Osteocyte (in vitro differentiated cells): ENCODE data around the gene CHD9NB. TPM values are rescaled to one million over a fixed set of nuclear protein-coding genes. Genes with fewer than 3 reads are reported as not detected.

Source experiments
- DNase-seq: peaks from one replicate; pipeline ENCODE4 v3.0.0; 2021; ENCODE audit warnings: mixed read lengths; ENCODE audit not compliant: unreplicated experiment; ENCODE audit errors: extremely low spot score
- H3K27ac Mint-ChIP-seq: one replicate; pipeline ENCODE4 v1.8.0; 2021; ENCODE audit warnings: mild to moderate bottlenecking, mixed read lengths; ENCODE audit not compliant: unreplicated experiment
- H3K27me3 Mint-ChIP-seq: one replicate; pipeline ENCODE4 v1.8.0; 2021; ENCODE audit warnings: mixed read lengths; ENCODE audit not compliant: unreplicated experiment
- H3K36me3 Mint-ChIP-seq: one replicate; pipeline ENCODE4 v1.8.0; 2021; ENCODE audit warnings: mixed read lengths; ENCODE audit not compliant: unreplicated experiment
- H3K4me1 Mint-ChIP-seq: one replicate; pipeline ENCODE4 v1.8.0; 2021; ENCODE audit warnings: mixed read lengths; ENCODE audit not compliant: unreplicated experiment
- H3K4me3 Mint-ChIP-seq: one replicate; pipeline ENCODE4 v1.8.0; 2021; ENCODE audit warnings: mild to moderate bottlenecking, moderate library complexity, mixed read lengths; ENCODE audit not compliant: unreplicated experiment
- H3K9me3 Mint-ChIP-seq: one replicate; pipeline ENCODE4 v1.8.0; 2021; ENCODE audit warnings: mixed read lengths; ENCODE audit not compliant: unreplicated experiment
- CTCF ChIP-seq: fragments of 200-600 bp; sonication (generic); IDR thresholded peaks from 2 replicates; pipeline ENCODE4 v1.5.0; 2021; ENCODE audit warnings: antibody characterized with exemption, mild to moderate bottlenecking, moderate library complexity
- total RNA-seq: library from RNA; stranded (reverse); gene quantifications from 2 replicates; pipeline ENCODE4 v1.2.1, GENCODE V29; 2021

CHD9NB gene
- total RNA-seq, 1 donor from 2014 or later: 4.8 TPM

DNA sequence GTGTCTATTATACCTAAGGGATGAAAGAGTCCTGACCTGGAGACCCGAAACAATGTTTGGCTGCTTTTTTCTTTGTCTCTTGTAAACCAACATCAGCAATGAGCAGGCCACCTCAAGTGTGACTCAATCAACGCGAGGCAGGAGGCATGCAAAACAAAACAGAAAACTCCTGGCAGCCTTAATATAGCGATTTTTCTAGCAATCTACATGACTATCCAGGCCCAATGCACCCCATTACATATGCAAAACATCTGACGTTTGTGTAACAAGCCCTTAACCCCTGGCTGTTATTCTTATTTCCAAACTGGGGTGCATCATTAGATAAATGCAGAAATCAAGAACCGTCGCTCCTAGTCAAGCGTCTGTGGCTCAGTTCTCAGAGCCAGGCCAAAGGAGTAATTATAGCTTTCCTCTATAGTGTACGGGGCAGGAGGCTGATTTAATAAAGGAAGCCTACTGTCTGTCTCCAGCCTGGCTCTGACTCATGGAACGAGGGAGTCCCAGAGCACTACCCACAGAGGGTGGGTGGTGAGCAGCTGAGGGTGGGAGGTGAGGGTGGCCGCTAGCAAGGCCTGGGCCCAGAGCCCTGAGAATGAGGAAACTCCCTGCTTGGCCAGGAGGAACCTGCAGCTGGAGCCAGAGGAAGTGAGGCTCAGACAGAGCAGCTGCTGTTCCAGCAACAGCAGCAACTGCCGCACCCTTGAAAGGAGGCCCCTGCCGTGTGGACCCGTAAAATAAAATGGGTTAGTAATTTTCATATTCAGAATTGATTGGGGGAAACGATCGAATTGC, 46.0 kb upstream of the CHD9NB start:
- no peaks in the 10 kb centered on the region for H3K9me3 Mint-ChIP-seq
- H3K27ac Mint-ChIP-seq: peak overlapping the region; percentile 96
- H3K36me3 Mint-ChIP-seq: peaks cover 5% of the 10 kb centered on the region
- TF ChIP-seq CTCF: peak; percentile 9
- H3K27me3 Mint-ChIP-seq: no peaks in the 10 kb centered on the region
- peak overlapping the region; percentile 72 for H3K4me3 Mint-ChIP-seq
- H3K4me1 Mint-ChIP-seq: peaks cover 57% of the 10 kb centered on the region
- peak; percentile 92 for DNase-seq

- H3K4me3 Mint-ChIP-seq: no peak overlapping the region
- peaks cover 5% of the 10 kb centered on the region for H3K36me3 Mint-ChIP-seq
- H3K9me3 Mint-ChIP-seq: no peaks in the 10 kb centered on the region
- H3K27me3 Mint-ChIP-seq: no peaks in the 10 kb centered on the region
- H3K4me1 Mint-ChIP-seq: peaks cover 71% of the 10 kb centered on the region
- peak overlapping the region; percentile 61 for H3K27ac Mint-ChIP-seq
- no peak for DNase-seq
- no peak for TF ChIP-seq CTCF
These were observed 44.5 kb upstream of the CHD9NB start for GRCh38 chr16:53097190-53097589.

DNA sequence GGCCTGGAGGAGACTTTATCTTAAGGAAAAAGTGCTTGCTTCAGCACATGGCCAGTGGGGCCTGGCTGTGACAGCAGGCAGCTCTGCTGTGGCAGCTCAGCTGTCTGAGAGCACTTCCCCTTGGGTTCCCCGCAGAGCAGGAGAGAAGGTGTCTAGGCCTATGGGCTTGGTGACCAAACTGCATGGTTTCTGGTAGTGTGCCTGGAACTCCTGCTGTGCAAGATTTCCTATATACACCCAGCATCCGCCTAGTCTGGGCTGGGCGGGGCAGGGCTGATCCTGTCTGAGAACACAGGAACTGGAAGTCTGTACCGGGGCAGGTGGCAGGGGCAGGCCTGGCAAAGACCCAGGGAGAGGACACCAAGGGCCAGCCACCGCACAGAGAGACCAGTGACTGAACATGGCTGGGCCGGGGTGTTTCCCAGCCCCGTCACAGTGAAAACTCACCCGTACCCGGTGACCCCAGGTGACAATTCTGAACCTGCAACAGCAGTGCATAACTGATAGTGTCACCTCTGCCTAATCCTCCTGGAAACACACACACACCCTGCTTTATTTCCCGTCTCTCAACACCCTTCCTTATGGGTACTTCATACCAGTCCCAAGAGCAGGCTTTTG, 41.4 kb upstream of the CHD9NB start:
- H3K4me1 Mint-ChIP-seq: peaks cover 75% of the 10 kb centered on the region

GRCh38 chr16:53093162-53093744, 40.6 kb upstream of the CHD9NB start:
- H3K27ac Mint-ChIP-seq: peak overlapping the region; percentile 76
- H3K9me3 Mint-ChIP-seq: no peaks in the 10 kb centered on the region
- H3K27me3 Mint-ChIP-seq: no peaks in the 10 kb centered on the region
- no peak for TF ChIP-seq CTCF
- H3K4me3 Mint-ChIP-seq: no peak overlapping the region
- DNase-seq: no peak
- peaks cover 3% of the 10 kb centered on the region for H3K36me3 Mint-ChIP-seq
- peaks cover 68% of the 10 kb centered on the region for H3K4me1 Mint-ChIP-seq

More for the DNA sequence above, 41.4 kb upstream of the CHD9NB start:
- H3K36me3 Mint-ChIP-seq: peaks cover 3% of the 10 kb centered on the region
- H3K27me3 Mint-ChIP-seq: no peaks in the 10 kb centered on the region
- no peak overlapping the region for H3K4me3 Mint-ChIP-seq
- TF ChIP-seq CTCF: no peak
- peak overlapping the region; percentile 76 for H3K27ac Mint-ChIP-seq
- no peak for DNase-seq
- H3K9me3 Mint-ChIP-seq: no peaks in the 10 kb centered on the region

- no peaks in the 10 kb centered on the region for H3K9me3 Mint-ChIP-seq
These were observed 39.6 kb upstream of the CHD9NB start for GRCh38 chr16:53092284-53092683.

More at GRCh38 chr16:53092284-53092683, 39.6 kb upstream of the CHD9NB start:
- Mint-ChIP-seq H3K4me3 (no peak overlapping the region), H3K27ac (peak overlapping the region; percentile 98), H3K27me3 (no peaks in the 10 kb centered on the region), H3K4me1 (peaks cover 65% of the 10 kb centered on the region), H3K36me3 (peaks cover 3% of the 10 kb centered on the region)
- DNase-seq: no peak
- TF ChIP-seq CTCF: no peak
